HUDEP-2 (cell line): Measurements from ENCODE around the gene IL4.

Experiments used
- DNase-seq, 76 experiments: peaks; one replicate each; lab custom pipeline; 2025; ENCODE audit not compliant: unreplicated experiment in 76 of 76; lab: John Stamatoyannopoulos, UW

The IL4 gene

GRCh38 chr5:132657676-132658380 is 16.0 kb upstream of the IL4 start, which contains the start of gene IL13:
TSS of gene IL13 (plus strand) at chr5:132658173. CDS start at chr5:132658187, 14 bp downstream.
- DNase-seq = no peak

- no peak for DNase-seq
These were observed 15.1 kb upstream of the IL4 start for GRCh38 chr5:132658381-132659302.

DNA sequence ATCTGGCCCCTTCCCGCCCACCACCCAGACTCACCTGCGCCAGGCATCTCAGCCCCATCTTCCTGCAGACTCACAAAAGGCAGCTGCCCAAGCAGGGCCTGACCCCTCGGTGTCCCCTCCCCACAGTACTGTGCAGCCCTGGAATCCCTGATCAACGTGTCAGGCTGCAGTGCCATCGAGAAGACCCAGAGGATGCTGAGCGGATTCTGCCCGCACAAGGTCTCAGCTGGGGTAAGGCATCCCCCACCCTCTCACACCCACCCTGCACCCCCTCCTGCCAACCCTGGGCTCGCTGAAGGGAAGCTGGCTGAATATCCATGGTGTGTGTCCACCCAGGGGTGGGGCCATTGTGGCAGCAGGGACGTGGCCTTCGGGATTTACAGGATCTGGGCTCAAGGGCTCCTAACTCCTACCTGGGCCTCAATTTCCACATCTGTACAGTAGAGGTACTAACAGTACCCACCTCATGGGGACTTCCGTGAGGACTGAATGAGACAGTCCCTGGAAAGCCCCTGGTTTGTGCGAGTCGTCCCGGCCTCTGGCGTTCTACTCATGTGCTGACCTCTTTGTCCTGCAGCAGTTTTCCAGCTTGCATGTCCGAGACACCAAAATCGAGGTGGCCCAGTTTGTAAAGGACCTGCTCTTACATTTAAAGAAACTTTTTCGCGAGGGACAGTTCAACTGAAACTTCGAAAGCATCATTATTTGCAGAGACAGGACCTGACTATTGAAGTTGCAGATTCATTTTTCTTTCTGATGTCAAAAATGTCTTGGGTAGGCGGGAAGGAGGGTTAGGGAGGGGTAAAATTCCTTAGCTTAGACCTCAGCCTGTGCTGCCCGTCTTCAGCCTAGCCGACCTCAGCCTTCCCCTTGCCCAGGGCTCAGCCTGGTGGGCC is 13.9 kb upstream of the IL4 start:
- DNase-seq = no peak

- peak in 24 of 76 experiments; percentile 8 to 48 (median 25) for DNase-seq
These were observed 12.4 kb upstream of the IL4 start for GRCh38 chr5:132661231-132662003.

- DNase-seq = no peak
These were observed 11.8 kb upstream of the IL4 start for GRCh38 chr5:132662004-132662401.

DNA sequence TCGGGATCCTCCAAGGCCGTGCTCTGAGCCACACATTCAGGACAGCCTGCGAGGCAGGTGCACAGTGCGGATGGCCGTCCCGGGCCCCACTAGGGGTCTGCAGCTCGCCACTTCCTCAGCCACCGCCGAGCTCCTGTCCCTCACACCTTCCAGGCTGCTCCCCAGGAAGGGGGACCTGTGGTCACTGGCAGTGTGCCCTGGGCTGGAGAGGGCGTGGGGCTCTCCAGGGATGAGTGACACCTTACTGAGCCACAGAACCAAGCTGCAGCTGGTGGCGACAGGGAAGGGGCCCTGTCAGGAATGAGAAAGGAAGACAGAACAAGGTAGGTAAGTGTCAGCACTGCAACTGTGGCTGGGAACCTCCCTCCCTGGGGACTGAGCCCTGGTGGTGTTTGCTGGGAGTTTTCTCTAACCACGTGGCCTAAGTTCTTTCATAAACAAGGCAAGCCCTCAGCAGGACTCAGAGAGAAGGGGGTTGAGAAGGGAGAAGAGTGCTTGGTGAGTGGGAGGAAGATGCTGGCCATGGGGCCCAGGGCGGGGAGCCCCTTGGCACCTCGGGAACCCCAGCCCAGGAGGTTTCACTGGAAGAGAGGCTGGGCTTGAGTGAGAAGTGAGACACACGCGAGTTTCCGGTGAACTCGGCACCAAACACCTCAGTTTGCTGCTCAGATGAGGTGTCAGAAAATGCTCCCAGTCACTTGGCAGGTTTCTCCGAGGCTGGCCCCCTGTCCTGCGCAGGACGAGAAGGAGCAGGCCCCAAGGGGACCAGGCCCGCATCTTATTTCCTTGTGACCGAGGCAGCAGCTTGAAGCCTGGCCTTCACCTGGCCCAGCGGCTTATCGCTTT is 10.6 kb upstream of the IL4 start:
- peak in 31 of 76 experiments; percentile 8 to 52 (median 24) for DNase-seq

DNA sequence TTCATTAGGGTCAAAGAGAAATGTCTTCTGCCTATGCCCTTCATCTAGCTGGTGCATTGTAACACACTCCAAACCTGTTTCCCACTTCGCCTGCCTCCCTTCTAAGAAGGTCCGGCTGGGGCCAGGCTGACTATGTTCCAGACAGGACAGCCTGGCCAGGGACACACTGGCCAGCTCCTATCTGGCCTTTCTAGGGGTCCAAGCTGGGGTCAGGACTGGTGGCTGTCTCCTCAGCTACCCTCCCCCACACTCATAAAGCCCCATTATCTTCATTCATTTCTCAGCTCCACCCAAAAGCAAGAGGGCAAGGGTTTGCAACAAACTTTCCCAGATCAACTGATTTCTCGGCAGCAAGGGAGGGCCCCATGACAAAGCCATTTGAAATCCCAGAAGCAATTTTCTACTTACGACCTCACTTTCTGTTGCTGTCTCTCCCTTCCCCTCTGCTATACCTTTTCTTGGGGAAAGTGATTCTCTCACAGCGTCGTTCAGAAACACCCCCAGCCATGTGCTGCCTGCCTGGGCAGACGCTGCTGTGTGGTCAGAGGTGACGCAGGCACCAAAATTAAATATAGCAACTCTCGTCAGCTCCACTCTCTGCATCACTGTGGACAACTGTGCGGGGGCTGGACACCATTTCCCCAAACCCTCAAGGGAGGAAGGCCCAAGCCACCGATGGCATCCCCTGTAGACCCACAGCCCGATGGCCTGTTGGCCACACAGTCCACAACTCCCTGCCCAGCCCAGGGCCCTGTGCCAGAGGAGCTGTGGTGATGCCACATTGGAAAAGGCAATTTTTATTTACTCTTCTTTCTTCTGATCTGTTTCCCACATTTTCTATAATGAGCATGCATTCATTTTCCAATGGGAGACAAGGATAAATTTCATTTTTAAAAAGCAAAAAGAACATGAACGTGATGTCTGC is 9.8 kb upstream of the IL4 start:
- peak in 47 of 76 experiments; percentile 13 to 68 (median 35) for DNase-seq

- no peak for DNase-seq
These were observed 9.0 kb upstream of the IL4 start for GRCh38 chr5:132664696-132665209.

- no peak for DNase-seq
These were observed 8.2 kb upstream of the IL4 start for GRCh38 chr5:132665574-132666080.

DNA sequence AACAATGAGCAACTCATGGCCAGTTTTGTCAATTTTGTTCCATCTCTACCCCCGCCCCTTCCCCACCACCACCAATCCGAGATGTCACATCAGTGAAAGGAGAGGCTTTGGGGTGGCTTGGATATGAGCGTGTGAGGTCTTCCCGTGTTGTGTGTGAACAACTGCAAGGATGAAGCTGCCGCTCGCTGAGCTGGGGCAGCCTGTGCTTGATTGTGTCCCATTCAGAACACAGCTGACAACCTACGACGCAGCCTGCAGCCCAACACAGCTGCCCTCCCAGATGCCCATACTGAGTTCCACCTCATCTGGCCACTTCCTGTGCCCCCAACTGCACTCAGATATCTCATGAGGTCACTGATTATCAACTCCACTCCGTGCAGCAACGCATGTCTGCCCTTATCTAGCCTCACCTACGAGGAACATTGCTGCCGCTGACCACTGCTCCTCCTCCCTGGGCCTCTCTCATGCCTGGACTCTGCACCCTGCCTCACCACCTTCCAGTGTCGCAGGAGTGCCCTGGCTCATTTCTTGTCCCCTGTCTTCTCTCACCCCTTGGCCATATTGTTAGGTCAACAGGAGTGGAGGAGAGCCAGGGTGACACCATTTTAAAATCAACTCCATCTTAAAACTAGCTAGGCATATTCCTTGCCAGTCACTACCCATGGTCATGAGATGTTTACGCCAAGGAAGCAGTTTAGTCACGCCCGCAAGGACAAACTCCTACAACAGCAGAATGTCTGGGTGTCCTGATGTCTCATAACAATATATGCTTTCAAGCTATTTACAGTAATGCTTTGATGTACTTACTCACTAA is 7.3 kb upstream of the IL4 start:
- DNase-seq = peak in 9 of 76 experiments; percentile 10 to 37 (median 24)

DNA sequence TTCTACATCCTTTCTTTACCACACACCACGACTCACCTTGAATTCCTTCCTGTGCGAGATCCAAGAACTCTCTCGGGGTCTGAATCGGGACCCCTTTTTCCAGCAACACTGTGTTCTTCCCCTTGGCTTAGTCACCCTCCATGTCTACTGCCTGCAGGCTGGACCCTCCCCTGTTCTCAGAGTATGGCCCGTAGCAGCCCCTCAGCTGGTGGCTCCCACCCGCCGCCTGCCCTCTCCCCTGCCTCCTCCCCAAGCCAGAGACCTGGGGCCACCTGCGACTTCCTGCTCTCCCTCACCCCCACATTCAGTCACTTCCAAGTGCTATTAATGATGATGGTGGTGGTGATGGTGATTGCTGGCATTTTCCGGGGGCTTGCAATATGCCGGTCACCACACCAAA is 6.5 kb upstream of the IL4 start:
- DNase-seq = no peak

- DNase-seq = no peak
These were observed 5.8 kb upstream of the IL4 start for GRCh38 chr5:132667761-132668705.

- no peak for DNase-seq
These were observed 4.9 kb upstream of the IL4 start for GRCh38 chr5:132668706-132669454.

- DNase-seq = no peak
These were observed 4.4 kb upstream of the IL4 start for GRCh38 chr5:132669455-132669820.
